ENCODE results near the gene FHIT.

DNA sequence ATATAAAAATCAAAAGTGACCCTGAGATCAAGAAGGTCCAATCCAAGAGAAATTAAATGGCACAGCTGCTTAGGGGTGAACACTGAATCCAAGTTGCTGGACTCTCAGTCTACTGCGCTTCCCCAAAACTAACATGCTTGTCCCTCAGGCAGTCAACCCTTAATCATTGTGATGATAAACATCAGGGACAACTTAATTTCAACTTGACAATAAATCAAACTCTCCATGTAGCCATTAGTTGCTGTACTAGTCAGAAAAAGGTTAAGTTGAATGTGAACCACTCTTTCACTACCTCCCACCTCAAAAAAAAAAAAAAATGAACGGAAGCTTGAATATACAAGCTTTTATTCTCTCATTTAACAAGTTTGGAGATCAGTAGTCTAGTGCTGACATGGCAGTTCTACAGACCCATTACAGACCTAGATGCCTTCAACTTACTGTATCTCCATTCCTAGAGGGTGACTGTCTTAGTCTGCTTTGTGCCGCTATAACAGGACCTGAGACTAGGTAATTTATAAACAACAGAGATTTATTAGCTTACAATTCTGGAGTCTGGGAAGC, 185.7 kb downstream of the FHIT start:
- TF ChIP-seq, protein P1, sequence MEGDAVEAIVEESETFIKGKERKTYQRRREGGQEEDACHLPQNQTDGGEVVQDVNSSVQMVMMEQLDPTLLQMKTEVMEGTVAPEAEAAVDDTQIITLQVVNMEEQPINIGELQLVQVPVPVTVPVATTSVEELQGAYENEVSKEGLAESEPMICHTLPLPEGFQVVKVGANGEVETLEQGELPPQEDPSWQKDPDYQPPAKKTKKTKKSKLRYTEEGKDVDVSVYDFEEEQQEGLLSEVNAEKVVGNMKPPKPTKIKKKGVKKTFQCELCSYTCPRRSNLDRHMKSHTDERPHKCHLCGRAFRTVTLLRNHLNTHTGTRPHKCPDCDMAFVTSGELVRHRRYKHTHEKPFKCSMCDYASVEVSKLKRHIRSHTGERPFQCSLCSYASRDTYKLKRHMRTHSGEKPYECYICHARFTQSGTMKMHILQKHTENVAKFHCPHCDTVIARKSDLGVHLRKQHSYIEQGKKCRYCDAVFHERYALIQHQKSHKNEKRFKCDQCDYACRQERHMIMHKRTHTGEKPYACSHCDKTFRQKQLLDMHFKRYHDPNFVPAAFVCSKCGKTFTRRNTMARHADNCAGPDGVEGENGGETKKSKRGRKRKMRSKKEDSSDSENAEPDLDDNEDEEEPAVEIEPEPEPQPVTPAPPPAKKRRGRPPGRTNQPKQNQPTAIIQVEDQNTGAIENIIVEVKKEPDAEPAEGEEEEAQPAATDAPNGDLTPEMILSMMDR (IDR thresholded peaks at IDR 0.05), result no peak
- TF ChIP-seq POLR2A (IDR thresholded peaks at IDR 0.05), result no peak
